SU-DHL-6 (cell line): ENCODE measurements around the gene VAPB.

ENCODE experiments used
- CTCF ChIP-seq: fragments of 200-600 bp; sonication (generic); IDR thresholded peaks from one replicate; pipeline ENCODE4 v1.5.1; 2017; ENCODE audit warnings: antibody characterized with exemption, mild to moderate bottlenecking, low read length, moderate library complexity; ENCODE audit not compliant: insufficient read depth, poor library complexity, severe bottlenecking
- EZH2phosphoT487 ChIP-seq: fragments of 200-600 bp; sonication (generic), shearing (Covaris generic); conservative IDR thresholded peaks from 2 replicates; pipeline ENCODE4 v1.6.1; 2018; ENCODE audit warnings: mild to moderate bottlenecking, antibody characterized with exemption, low read length, moderate library complexity, mixed read lengths

GRCh38 chr20:58444746-58445255 is 55.8 kb downstream of the VAPB start:
- TF ChIP-seq CTCF (no peak), EZH2phosphoT487 (no peak)
